PC-9 (cell line): Measurements from ENCODE around the gene ZFHX3. TPM values are rescaled to one million over a fixed set of nuclear protein-coding genes. Genes with fewer than 3 reads are reported as not detected.

Source experiments
- BruUV-seq: library from RNA; stranded (reverse); fragments of 400-500 nt; replicated peaks from 2 replicates; lab custom pipeline; 2021; lab: Mats Ljungman, UMichigan
- CTCF ChIA-PET: fragments of 300-600 bp; sonication (Branson Sonifier 250); formaldehyde crosslinking; loops from one replicate; lab custom pipeline; 2022; ENCODE audit warnings: antibody characterized with exemption; lab: Charles Lee
- POLR2A ChIA-PET: fragments of 300-600 bp; sonication (Branson Sonifier 250); formaldehyde crosslinking; loops from one replicate; lab custom pipeline; 2022; ENCODE audit warnings: antibody characterized with exemption; ENCODE audit not compliant: unreplicated experiment; lab: Charles Lee
- DNase-seq, 2 experiments: peaks; one replicate each; pipeline versions ENCODE4 v3.0.0 to v3.0.0-alpha.2; 2015 to 2022; ENCODE audit warnings: mixed read lengths in 1 of 2
- H2AFZ ChIP-seq: fragments of 200-600 bp; sonication (generic); 2 replicates; pipeline ENCODE4 v1.8.1; 2017; ENCODE audit warnings: antibody characterized with exemption
- H3F3A ChIP-seq: fragments of 200-600 bp; sonication (generic); 2 replicates; pipeline ENCODE4 v1.8.1; 2017; ENCODE audit warnings: antibody characterized with exemption, mild to moderate bottlenecking, low read depth; ENCODE audit not compliant: insufficient read depth
- H3K27ac ChIP-seq: fragments of 200-600 bp; sonication (generic); 2 replicates; pipeline ENCODE4 v1.6.1; 2016; ENCODE audit warnings: mixed run types
- H3K27me3 ChIP-seq: fragments of 200-600 bp; sonication (generic); 2 replicates; pipeline ENCODE4 v1.6.1; 2016; ENCODE audit warnings: low read depth, mixed run types; ENCODE audit not compliant: insufficient read depth
- H3K36me3 ChIP-seq: fragments of 200-600 bp; sonication (generic); 2 replicates; pipeline ENCODE4 v1.6.1; 2016; ENCODE audit warnings: low read depth, mixed run types
- H3K4me1 ChIP-seq: fragments of 200-600 bp; sonication (generic); replicated peaks from 2 replicates; pipeline ENCODE4 v1.6.1; 2016; ENCODE audit warnings: mixed run types; ENCODE audit not compliant: insufficient read depth
- H3K4me2 ChIP-seq: fragments of 200-600 bp; sonication (generic); 2 replicates; pipeline ENCODE4 v1.6.1; 2017; ENCODE audit warnings: mixed run types
- H3K4me3 ChIP-seq: fragments of 200-600 bp; sonication (generic); 2 replicates; pipeline ENCODE4 v1.6.1; 2016; ENCODE audit warnings: mixed run types
- H3K79me2 ChIP-seq: fragments of 200-600 bp; sonication (generic); 2 replicates; pipeline ENCODE4 v1.6.1; 2017; ENCODE audit warnings: low read depth, mixed run types
- H3K9me2 ChIP-seq: fragments of 200-600 bp; sonication (generic); 2 replicates; pipeline ENCODE4 v1.8.1; 2017; ENCODE audit warnings: mild to moderate bottlenecking; ENCODE audit not compliant: insufficient read depth
- H3K9me3 ChIP-seq: fragments of 200-600 bp; sonication (generic); 2 replicates; pipeline ENCODE4 v1.8.1; 2016; ENCODE audit warnings: low read depth; ENCODE audit not compliant: insufficient read depth
- H4K20me1 ChIP-seq: fragments of 200-600 bp; sonication (generic); 2 replicates; pipeline ENCODE4 v1.8.1; 2017; ENCODE audit not compliant: insufficient read depth
- CTCF ChIP-seq: fragments of 200-600 bp; sonication (generic); conservative IDR thresholded peaks from 2 replicates; pipeline ENCODE4 v1.6.1; 2017; ENCODE audit warnings: mixed run types, antibody characterized with exemption, mild to moderate bottlenecking, moderate library complexity
- EZH2 ChIP-seq: fragments of 200-600 bp; sonication (generic); IDR thresholded peaks from 2 replicates; pipeline ENCODE4 v1.8.0; 2017; ENCODE audit warnings: antibody characterized with exemption, low read depth
- intact Hi-C: fragments of 100-400 bp; cut with micrococcal nuclease; formaldehyde crosslinking; loops from one replicate; pipeline ENCODE4 v1.10.0; 2022; ENCODE audit not compliant: unreplicated experiment
- total RNA-seq: library from RNA; stranded (reverse); gene quantifications from 2 replicates; pipeline ENCODE4 v1.2.3, GENCODE V29; 2021

The ZFHX3 gene
- total RNA-seq, 1 experiment from 2014 or later = 23.1 TPM

GRCh38 chr16:73049091-73049490, 1.2 kb upstream of the ZFHX3 start:
- Histone ChIP-seq H3F3A (peaks cover 39% of the 10 kb centered on the region), H3K4me2 (peak overlapping the region; percentile 97), H2AFZ (peak overlapping the region; percentile 54; the same call in 1 of the 2 replicates), H3K4me1 (peaks cover 70% of the 10 kb centered on the region), H3K27ac (peak overlapping the region; percentile 97), H3K9me2 (no peaks in the 10 kb centered on the region), H3K36me3 (no peaks in the 10 kb centered on the region), H4K20me1 (no peaks in the 10 kb centered on the region), H3K79me2 (peaks cover 89% of the 10 kb centered on the region), H3K27me3 (no peaks in the 10 kb centered on the region), H3K9me3 (no peaks in the 10 kb centered on the region), H3K4me3 (peak overlapping the region; percentile 89)
- ChIA-PET POLR2A (no interaction called here), CTCF (interaction anchor here (0.6 kb wide), 1 partner anchor 9 kb away, joined by 3 read pairs; no protein-coding TSS in a partner anchor)
- DNase-seq = no peak
- intact Hi-C loops = loop anchor here (2.0 to 5.0 kb wide), 4 partner anchors 122 to 547 kb away; no protein-coding TSS in a partner anchor
- TF ChIP-seq CTCF = no peak
- TF ChIP-seq EZH2 = no peak
- TSS peak; percentile 68 for BruUV-seq

- H3K27ac ChIP-seq = peak overlapping the region; percentile 97
- peak overlapping the region; percentile 54; the same call in 1 of the 2 replicates for H2AFZ ChIP-seq
- no peaks in the 10 kb centered on the region for H4K20me1 ChIP-seq
- CTCF ChIA-PET = interaction anchor here (0.6 to 0.7 kb wide), 2 partner anchors 10 to 570 kb away, joined by 3 read pairs; no protein-coding TSS in a partner anchor
- POLR2A ChIA-PET = interaction anchor here (0.6 kb wide), 1 partner anchor 59 kb away, joined by 5 read pairs; no protein-coding TSS in a partner anchor
- no peaks in the 10 kb centered on the region for H3K27me3 ChIP-seq
- H3K9me2 ChIP-seq = no peaks in the 10 kb centered on the region
- no TSS peak for BruUV-seq
- H3K4me2 ChIP-seq = peak overlapping the region; percentile 97
- intact Hi-C loops = loop anchor here (2.0 to 5.0 kb wide), 4 partner anchors 121 to 546 kb away; no protein-coding TSS in a partner anchor
- peaks cover 70% of the 10 kb centered on the region for H3K4me1 ChIP-seq
- TF ChIP-seq CTCF = no peak
- TF ChIP-seq EZH2 = no peak
- H3K9me3 ChIP-seq = no peaks in the 10 kb centered on the region
- peak overlapping the region; percentile 89 for H3K4me3 ChIP-seq
- H3K79me2 ChIP-seq = peaks cover 89% of the 10 kb centered on the region
- H3F3A ChIP-seq = peaks cover 35% of the 10 kb centered on the region
- DNase-seq = peak; percentile 35 to 54
- no peaks in the 10 kb centered on the region for H3K36me3 ChIP-seq
Measured at GRCh38 chr16:73048292-73049080, 558 bp upstream of the ZFHX3 start.

- Histone ChIP-seq H3K36me3 (no peaks in the 10 kb centered on the region), H3K9me2 (no peaks in the 10 kb centered on the region), H3K27ac (peak overlapping the region; percentile 97), H3K79me2 (peaks cover 89% of the 10 kb centered on the region), H3K4me3 (peak overlapping the region; percentile 89), H3K4me1 (peaks cover 62% of the 10 kb centered on the region), H4K20me1 (no peaks in the 10 kb centered on the region), H2AFZ (peak overlapping the region; percentile 70; the same call in 1 of the 2 replicates), H3F3A (peaks cover 35% of the 10 kb centered on the region), H3K4me2 (peak overlapping the region; percentile 97), H3K9me3 (no peaks in the 10 kb centered on the region), H3K27me3 (no peaks in the 10 kb centered on the region)
- TF ChIP-seq CTCF (no peak), EZH2 (no peak)
- peak in 1 of 2 experiments; percentile 94 for DNase-seq
- POLR2A ChIA-PET = interaction anchor here (0.6 to 0.9 kb wide), 3 partner anchors 10 to 755 kb away, joined by 4 to 10 read pairs (median 5); no protein-coding TSS in a partner anchor
- intact Hi-C loops = loop anchor here (5.0 kb wide), 2 partner anchors 120 to 545 kb away; no protein-coding TSS in a partner anchor
- CTCF ChIA-PET = no interaction called here
- BruUV-seq = no TSS peak
Measured at GRCh38 chr16:73047221-73047535, 750 bp downstream of the ZFHX3 start.
